ENCODE results near the gene VHLL.
A peak's percentile ranks its signal among the peaks of the same experiment; 100 is the strongest.

Gene VHLL

DNA sequence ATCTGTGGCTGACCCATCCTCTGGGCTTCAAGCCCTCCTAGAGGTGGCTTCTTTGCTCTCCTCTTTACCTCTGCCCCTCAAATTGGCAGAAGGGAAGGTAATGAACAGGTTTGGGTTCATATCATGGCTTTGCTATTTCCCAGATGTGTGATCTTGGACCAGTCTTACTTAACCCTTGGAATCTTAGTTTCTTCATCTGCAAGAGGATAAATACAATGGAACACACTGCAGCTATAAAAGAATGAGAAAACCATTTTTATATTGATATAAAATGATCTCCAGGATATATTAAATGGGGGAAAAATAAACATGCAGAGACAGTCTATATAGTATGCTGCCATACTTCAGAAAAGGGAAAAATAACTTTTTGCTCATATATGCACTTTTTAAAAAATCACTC, 9.2 kb downstream of the VHLL start:
- no peak for DNase-seq

DNA sequence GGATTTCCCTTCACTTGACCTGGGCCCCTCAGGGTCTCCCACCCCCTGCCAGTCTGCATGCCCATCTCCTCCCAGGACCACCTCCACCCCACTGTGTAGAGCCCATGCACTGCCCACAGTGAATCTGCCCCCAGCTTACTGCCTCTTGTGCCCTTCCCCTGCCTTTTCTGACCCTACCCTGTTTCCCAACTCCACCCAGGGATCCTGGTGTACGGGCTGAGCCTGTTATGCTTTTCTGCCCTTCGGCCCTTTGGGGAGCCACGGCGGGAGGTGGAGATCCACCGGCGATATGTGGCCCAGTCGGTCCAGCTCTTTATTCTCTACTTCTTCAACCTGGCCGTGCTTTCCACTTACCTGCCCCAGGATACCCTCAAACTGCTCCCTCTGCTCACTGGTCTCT, 13.0 kb downstream of the VHLL start:
- no peak for DNase-seq

DNA sequence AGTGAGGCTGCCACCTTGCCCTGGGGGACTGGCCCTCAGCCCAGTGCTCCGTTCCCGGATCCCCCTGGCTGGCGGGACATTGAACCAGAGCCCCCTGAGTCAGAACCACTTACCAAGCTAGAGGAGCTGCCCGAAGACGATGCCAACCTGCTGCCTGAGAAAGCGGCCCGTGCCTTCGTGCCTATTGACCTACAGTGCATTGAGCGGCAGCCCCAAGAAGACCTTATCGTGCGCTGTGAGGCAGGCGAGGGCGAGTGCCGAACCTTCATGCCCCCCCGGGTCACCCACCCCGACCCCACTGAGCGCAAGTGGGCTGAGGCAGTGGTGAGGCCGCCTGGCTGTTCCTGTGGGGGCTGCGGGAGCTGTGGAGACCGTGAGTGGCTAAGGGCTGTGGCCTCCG, 13.7 kb downstream of the VHLL start:
- no peak for DNase-seq

DNA sequence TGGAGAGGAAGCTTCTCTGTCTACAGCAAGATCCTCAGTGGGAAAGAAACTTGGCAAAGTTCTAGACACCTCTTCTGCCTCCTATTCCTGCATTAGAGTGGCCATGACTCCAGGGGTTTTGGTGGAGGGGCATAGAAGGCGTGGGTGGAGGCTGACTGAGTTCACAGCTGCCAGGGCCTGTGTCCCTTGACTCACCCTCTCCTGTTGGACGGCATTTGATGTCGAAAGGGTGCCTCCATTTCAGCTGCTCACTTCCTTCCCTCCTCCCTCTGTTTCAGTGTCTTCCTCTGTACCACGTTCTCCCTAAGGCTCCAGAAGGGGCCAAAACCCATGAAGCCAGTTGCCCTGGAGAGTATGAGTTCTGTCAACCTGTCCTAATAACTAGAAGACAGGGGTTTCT, 14.3 kb downstream of the VHLL start:
- no peak for DNase-seq

DNA sequence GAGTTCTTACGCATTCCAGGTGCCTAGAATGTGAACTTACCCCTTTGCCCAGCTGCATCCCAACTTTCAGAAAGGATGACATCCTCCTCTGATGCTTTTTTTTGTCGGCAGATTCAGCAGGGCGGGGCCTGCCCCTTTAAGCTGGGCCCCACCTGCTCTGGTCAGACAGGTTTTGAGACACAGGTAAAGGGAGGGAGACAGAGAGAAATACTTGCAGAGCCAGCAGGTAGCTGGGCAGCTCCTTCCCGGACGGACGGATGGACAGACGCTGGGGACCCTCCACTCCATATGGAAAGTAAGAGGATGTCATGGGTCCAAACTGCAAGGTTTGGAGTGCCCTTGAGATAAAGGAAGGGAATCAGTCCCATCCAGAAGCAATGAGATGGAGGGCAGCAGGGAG, 15.0 kb downstream of the VHLL start, which contains the start of gene TMEM79:
TSS of gene TMEM79 (plus strand) at position 214 of the 400 bp plus-strand sequence. CDS start 902 bp downstream, outside the sequence.
- no peak for DNase-seq

DNA sequence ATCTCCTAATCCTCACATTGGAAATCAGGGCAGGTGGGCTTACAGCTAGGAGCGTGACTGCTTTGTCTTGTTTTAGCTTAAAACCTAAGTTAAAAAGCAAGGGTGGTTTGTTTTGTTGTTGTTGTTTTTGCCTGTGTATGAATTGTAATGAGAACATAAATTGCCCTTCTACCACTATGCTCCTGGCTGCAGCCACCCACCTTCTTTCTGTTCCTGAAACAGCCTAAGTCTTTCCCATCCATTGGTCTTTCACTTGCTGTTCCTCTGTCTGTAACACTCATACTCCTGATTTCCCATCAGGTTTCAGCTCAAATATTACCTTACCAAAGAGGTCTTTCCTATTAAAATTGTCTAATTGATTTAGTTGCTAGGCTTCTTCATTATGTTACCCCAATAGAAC, 15.6 kb downstream of the VHLL start:
- no peak for DNase-seq

DNA sequence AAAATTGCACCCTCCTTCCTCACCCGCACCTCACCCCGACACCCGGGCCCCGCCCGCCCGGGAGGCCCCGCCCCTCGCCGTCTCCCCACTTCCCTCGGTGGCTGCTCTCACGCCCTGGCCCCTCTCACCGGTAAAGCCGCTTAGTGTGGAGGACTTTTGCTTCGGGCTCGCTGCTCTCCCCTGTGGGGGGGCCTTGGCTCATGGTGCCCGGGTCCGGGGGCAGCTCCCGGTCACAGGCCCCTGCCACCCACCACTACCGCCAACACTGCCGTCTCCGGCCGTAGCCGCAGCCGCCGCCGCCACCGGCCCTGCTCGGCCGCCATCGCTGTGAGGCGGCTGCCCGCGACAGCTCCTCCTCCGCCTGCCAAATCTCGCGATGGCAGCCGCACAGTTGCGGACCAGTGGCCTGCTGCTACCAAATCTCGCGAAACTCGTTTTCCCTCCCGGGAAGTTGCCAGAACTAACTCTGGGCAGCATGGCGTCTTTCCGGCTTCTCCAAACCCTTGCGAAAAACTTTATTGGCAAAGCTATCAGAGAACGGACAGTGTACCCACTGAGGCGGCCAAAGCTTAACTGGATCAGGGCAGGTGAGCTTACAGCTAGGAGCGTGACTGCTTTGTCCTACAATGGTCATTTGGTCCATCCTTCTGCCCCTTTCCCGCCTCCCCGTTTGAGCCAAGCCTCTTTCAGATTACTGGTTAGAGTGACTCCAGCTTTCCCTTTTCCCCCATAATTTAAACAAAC, 16.5 kb downstream of the VHLL start, which contains the start of gene SMG5:
TSS of gene SMG5 (minus strand) at position 347 of the 744 bp plus-strand sequence. CDS start at position 202, 145 bp downstream.
- DNase-seq = peak; percentile 90

DNA sequence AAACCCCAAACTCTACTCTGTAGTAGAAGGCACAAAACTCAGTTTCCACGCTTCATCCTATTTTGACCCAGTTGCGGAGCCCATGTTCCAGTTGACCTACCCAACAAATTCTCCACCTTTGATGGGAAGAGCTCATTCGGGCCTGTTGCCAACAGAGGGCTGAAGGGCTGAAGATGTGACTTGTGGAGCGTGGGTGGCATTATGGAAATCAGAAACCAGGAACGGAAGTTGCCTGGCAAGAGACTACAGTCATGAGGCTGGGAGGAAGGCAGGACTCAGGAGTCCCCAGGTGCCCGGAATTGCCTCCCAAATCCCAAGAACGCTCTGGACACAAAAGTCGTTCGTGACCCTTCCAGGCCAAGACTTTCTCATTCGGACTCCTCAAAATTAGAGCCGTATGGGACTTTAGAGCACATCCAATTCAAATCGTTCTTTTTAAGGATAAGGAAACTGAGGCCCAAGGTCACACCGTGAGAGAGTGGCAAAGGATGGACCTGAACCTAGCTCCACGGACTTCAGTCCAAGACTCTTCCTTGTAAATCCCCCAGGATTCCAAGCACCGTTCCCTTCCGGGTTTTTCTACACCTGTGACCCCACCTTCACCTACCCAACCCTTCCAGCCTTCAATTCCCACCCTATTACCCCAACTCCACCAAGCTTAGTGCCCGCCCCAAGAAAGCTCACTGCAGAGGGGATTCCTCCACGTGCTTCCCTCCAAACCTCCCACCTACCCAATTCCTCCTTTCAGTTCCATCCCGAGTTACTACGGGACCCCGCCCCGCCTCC, 17.2 kb downstream of the VHLL start:
- DNase-seq = no peak

DNA sequence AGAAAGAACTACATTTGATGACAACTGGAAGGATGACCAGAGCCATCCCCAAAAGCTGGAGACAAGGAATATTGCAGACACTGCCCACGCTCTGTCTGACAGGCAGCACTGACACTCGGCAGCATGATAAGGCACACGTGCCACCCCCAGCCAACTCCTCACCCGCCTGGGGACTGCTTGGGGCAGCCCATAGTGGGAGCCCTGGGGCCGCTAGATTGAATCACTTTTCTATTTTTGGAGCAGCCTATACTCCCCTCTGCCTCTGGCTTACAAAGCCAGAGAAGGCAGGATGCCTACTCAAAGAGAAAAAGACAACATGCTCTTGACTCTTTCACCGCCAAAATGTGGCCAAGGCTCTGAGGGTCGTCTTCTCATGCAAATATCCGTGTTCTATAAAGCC, 17.8 kb downstream of the VHLL start:
- no peak for DNase-seq

DNA sequence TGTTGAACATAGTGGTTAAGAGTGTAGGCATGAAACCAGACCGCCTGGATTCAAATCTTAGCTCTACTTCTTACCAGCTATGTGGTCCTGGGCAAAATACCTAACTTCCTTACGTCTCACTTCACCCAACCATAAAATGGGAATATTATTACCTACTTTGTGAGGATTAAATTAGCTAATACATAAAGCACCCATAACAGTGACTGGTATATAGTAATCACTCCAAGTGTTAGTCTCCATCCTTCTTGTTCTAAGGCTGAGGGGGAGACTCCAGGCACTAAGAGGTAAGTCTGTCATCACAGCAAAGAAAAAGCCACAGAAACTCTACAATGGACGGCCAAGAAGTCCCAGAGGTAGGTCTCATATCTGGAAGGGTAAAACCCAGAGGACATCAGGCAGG, 19.3 kb downstream of the VHLL start:
- DNase-seq = no peak

DNA sequence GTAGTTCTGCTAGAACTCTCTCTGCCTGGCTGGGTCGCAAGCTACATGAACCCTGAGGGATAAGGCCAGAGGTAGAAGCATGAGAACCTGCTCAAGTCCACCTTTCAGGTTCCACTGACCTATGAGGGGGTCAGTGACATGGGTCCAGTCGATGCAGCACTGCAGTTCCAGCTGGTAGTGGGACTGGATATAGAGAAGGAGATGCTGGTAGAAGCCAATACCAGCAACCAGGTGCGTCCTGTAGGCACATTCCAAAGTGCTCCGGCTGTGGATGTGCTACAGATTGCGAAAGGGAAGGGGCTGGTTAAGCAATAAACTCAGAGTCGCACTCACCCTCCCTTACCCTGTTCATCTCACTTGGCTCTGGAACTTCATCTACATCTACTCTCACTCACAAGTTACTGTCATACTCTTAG, 22.1 kb downstream of the VHLL start:
- no peak for DNase-seq

DNA sequence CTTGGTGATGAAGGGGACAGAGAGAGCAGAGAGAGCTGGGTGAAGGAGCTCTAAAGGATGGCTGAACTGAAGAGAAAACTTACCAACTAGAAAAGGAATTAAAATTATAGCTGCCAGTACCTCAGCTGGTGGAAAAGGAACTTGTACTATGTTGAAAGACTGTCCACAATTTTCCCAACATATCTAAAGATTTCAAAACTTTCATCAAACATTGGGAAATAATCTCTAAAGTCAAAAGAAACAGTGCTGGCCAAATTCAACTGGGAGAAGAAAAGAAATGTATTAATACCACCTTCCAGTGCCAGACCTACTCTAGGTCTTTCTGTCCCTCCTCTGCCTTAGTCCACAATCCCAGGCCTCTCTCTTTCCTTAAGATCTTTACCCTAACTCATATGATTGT, 22.6 kb downstream of the VHLL start:
- no peak for DNase-seq

DNA sequence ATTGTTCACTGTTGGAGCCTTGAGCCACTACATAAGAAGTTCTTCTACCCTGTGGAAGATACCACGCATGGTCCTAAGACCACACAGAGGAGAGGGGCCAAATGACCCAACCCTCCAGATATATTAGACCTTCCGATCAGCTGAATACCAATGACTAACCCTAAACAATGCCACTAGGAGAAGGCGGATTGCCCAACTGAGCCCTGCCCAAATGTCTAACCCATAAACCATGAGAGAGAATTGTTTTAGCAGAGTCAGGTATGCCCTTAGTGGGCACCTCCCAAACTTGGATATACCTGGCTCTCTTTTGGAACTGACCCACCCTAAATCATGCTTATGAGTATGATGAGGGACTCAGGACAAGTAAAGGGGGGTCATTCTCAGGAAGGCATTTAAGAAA, 28.8 kb downstream of the VHLL start:
- no peak for DNase-seq

DNA sequence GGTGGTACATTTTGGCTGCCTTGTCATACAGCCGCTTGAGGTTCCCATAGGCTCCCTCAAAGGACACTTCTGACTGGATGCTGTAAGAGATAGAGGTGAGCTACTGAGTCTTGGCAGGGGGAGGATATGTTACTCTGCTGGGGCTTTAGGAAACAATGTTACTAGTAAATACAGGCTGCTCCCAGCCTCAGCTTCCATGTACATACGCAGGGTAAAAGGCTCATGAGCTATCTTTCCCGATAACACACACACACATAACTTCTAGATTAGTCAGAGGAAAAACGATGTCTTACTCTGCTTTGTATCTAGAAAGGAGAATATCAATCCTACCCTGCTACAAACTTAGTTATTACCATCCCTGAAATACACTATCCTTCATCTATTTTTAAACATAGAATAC, 30.8 kb downstream of the VHLL start:
- DNase-seq = no peak

DNA sequence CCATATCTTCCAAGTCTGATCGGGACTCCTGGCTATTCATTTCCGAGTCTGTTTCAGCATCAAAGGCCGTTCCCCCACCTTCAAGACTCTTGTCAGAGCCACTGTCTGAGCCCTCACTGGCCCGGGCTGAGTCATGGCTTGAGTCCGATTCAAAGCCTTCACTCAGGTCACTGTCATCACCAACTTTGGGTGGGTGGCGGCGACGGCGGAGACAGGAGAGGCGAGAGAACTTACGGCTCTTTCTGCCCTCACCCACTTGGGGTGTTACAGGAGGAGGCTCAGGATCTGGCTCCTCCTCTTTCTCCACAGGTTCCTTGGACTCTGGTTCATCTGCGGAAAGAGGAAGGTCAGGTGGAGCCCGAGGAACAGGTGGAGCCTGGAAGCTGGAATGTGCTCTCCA, 33.1 kb downstream of the VHLL start:
- no peak for DNase-seq

DNA sequence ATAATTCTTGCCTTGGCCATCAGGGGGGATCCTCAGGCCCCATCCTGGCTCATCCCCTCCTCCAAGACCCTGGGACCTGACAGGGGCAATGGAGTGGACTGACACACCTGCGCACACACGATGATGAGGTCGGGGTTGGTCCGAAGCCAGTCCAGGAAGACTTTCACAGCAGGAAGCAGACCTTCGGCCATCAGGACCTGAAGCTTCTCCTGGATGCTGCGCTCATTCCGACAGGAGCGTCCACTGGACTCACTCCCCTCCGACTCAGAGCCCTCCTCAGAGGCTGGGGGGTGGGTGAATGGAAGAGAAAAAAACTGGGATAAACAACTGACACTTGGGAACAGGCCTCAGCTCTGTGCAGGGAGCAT, 35.8 kb downstream of the VHLL start:
- DNase-seq = no peak

DNA sequence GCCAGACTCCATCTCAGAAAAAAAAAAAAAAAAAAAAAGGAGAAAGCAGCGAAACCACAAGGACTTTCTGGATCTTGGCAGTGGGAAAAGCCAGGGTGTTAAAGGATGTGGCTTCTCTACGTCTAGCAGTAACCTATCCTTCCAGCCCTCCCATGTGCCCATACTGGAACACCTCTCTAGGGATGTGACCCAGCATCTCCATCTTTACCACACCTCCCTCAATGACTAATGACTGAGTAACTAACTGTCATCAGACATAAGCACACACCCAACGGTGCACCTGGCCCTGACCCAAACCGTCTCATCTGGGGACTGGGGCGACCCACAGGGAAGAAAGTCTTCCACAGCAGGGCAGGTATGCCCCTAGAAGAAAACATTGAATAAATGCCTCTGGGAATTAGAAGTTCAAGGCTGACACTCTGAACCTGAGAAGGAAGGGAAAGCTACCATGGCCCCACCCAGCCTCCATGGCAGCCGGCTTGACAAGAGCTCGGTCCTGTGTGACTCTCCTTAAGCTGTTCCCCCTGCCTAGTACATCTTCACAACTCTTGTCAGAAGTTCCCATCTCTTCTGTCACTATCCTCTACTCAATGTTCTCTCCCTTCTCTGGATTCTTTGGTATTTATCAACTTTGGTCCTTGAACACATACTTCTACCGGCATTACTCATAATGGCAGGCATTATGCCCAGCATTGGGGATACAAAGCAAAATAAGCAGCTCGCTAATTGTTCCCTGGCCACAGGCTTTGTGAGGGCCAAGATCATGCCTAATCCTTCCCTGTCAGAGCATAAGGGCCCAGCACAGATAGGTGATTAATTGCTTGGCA, 36.4 kb downstream of the VHLL start:
- no peak for DNase-seq

DNA sequence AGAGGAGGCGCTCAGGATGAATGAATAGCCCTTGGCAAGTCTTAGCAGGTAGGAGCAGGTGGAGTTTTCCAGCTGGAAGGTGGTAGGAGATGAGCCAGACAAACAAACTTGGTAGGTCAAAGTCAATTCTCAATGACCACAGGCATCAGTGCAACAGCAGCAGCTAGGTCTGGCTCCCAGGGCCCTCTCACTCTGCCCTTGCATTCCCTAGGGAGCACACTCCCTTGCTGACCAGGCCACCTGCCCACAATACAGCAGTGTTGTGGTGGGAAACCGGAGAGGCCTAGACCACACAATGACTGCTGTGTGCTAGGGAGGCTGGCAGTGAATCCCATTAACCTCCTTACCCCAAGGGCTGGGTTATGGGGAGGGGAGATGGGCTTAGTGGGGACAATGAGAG, 38.2 kb downstream of the VHLL start:
- no peak for DNase-seq

DNA sequence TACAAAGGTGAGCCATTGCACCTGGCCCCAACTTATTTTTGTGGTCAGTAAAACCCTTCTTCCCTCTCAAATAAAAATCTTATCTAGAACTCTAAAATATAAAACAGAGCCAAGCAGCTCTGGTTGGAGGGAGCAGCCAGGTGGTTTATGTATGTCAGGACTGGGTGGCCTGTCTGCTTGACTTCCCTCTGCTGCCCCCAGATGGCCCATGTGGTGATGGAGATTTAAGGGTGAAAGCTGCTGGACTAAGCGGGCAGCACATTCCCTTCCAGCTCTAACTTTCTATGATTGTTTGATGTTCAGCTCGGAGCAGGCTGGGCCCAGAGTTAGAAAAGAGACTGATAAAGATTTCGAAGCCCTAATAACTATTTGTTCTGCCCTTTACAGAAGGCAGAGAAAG, 39.3 kb downstream of the VHLL start:
- DNase-seq = no peak

DNA sequence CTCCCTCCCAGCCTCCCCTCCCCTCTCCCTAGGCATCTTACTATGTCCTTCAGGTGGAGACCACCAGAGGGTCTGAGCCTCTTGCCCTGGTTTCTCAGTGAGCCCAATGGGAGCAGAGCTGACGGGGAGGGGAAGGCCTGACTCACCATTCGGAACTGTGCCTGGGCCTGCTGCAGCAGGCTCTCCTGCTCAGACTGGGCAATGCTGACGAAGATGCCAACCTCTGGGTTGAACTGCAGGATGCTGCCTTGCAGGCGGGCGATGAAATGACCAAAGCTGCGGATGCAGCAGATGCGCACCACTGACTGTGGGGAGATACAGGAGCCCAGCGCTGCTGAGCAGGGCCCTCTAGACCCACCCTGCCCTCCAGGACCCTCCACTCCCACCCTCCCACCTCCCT, 40.2 kb downstream of the VHLL start:
- no peak for DNase-seq

DNA sequence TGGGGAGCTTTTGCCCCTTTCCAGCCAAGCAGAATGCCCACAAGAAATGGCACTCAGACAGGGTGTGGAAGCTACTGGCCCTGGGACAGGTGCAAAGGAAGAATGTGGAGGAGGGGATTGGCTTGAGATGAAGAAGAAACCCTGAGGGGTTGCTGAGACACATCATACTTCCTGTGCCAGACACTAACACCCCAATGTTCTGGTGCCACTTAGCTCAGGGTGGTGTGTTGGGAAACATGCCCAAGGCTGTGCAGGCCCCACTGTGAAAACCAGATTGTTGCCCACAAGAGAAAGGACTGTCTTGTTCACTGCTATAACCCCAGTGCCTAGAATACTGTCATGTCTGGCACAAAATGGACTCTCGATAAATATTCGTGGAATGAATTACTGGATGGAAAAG, 41.4 kb downstream of the VHLL start:
- no peak for DNase-seq

DNA sequence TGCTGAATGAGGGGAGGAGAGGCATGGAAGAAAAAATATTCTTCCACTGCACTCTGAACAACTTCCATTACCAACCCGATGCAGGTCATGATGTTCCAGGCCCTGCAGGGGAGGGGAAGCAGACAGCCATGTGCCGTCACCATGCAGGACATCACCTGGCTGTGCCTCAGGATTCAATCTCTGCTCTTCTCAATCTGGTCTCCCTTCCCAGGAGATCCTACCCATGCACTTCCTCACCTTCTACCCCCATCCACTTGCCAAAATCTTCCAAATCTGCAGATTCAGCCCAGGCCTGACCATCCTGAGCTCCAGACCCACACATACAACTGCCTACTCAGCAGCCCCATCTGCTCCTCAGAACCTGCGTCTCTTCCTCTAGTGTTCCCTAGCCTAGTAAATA, 45.5 kb downstream of the VHLL start:
- no peak for DNase-seq

DNA sequence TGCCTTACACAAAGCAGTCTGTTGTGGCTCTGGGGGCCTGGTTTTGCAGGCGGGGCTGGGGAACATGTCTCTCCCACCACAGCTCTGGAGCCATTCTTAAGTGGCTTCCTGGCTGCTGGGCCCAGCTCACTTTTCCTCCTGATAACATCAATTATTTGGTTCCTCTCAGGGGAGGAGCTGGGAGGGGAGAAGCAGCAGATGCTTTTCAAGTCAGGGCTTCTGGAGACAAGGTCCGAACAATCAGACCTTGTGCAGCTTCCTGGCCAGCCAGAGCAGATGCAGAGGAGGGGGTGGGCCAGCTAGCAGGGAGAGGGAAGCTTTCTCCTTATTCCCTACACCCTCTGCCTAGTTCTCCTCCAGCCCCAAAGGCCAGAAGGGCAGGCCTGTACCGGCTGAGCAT, 47.6 kb downstream of the VHLL start:
- DNase-seq = peak; percentile 40

DNA sequence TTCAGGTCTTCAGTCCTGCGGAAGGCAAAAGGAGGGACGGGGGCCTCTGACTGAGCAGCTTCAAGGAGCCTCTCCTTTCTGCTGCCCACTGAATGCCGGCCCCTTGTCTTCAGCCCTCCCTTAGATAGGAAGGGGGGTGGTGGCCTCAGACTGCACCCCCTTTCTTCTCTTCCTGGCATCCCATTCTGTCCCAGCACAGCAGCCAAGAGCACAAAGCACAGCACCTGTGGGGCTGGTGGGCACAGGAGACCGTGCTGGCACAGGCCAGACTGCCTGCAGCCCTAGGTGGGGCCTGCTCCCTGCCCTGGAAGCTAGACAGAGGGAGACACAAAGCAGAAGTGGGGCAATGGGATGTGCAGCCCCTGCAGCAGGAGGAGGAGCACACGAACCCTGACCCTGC, 49.5 kb downstream of the VHLL start:
- DNase-seq = no peak

All from KG1 (cell line).